Activated effector memory CD4-positive, alpha-beta T cell treated with anti-CD3 and anti-CD28 coated beads, Interleukin-2, amount 50 U/mL, for 16 hours (primary cell): ENCODE data around the gene LRRC8C.
A peak's percentile ranks its signal among the peaks of the same experiment; 100 is the strongest.

Source experiments
- DNase-seq: peaks from one replicate; pipeline ENCODE4 v3.0.0-alpha.2; 2020

Gene LRRC8C

GRCh38 chr1:89706700-89707012 is 73.7 kb downstream of the LRRC8C start:
- DNase-seq, result no peak

DNA sequence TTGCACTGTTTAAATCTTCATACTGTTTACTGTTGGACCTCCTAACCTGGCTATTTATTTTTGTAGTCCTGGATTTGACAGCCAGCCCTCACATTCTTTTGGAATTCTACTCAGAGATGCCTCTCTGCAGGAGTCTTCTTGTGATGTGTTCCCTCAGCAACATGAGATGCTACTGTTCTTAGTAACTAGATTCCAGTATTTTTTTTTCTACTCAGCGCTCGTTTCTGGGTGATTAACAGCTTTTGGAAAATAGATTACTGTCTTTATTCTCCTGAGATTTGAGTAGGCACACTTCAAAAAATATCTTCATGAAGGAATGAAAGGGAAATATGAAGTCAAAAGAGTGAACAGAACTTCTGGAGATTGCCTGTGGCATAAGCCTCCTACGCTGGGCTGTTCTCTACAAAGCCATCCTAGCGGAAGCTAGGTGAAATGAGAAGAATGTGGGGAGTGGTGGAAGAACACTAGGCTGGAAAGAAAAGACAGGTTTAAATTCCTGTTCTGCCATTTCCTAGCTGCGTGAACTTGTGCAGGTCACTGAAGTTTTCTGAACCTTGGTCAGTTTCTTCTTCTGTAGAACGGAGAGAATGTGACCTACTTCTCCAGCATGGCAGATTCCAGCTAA is 75.9 kb downstream of the LRRC8C start:
- no peak for DNase-seq

GRCh38 chr1:89710498-89711139 is 77.7 kb downstream of the LRRC8C start:
- no peak for DNase-seq

- DNase-seq, result no peak
Observed at GRCh38 chr1:89711140-89711778, 78.3 kb downstream of the LRRC8C start.

DNA sequence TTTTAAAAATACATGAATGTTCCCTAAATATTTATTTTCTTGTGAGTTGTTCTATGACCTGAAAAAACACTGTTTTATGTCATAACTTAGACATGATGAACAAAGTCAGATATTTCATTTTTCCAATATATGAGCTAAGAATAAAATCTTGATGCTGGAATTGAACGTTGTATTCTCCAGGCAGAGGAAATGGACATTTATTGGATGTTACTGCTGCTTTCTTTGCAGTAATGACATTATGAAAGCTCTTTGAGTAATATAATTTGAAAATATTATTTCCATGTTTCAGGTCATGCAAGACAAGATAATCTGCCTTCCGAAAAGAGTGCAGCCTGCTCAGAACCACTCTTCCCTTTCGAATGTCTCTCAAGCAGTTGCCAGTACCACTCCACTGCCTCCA is 79.5 kb downstream of the LRRC8C start:
- DNase-seq, result no peak

GRCh38 chr1:89715677-89716076 is 82.8 kb downstream of the LRRC8C start:
- DNase-seq, result no peak

- DNase-seq, result no peak
Observed at GRCh38 chr1:89719502-89720306, 86.8 kb downstream of the LRRC8C start.

GRCh38 chr1:89720839-89721238 is 87.9 kb downstream of the LRRC8C start:
- no peak for DNase-seq

DNA sequence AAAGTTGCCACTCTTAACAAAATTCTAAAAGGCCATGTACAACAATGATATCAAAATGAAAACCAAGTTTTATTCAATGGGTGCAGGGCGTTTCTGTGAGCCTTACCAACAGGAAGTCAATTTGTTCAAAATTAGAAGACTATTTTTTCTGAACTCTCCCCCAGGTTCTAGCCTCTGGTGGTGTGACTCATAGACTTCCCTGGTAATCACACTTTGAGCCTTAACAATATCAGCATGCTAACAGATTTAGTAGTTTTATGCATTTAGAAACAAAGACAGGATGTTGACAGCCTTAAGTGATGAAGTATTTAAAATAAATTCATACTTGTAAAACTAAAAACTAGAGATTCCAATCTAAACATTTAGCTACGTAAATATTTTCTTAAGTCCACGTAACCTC is 88.4 kb downstream of the LRRC8C start:
- no peak for DNase-seq

DNA sequence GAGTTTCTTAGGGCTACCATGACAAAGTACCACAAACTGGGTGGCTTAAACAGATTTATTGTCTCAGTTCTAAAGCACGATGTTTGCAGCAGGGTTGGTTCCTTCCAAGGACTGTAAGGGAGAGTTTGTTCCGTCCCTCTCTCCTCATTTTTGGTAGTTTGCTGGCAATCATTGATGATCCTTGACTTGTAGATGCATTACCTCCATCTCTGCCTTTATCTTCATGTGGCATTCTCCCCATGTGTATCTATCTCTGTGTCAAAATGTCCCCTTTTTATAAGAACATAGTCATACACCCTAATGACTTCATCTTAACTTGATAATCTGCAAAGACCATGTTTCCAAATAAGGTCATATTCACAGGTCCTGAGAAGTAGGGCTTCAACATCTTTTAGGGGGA is 90.2 kb downstream of the LRRC8C start:
- DNase-seq, result no peak

DNA sequence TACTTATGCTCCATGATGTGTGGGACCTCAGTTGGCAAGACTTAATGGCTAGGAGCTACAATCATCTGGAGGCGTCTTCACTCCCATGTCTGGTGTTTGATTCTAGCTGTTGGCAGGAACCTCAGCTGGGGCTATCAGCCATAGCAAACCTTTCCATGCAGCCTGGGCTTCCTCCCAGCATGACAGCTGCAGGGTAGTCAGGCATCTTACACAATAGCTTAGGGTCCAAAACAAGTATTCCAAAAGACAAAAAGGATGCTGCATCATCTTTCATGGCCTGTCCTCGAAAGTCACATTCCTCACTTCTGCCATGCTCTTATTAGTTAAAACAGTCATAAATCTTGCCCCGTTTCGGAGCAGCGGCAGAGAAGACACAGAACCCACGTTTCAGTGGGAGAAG is 90.9 kb downstream of the LRRC8C start:
- DNase-seq, result no peak

- peak; percentile 83 for DNase-seq
Observed at GRCh38 chr1:89724369-89725010, 91.6 kb downstream of the LRRC8C start.

DNA sequence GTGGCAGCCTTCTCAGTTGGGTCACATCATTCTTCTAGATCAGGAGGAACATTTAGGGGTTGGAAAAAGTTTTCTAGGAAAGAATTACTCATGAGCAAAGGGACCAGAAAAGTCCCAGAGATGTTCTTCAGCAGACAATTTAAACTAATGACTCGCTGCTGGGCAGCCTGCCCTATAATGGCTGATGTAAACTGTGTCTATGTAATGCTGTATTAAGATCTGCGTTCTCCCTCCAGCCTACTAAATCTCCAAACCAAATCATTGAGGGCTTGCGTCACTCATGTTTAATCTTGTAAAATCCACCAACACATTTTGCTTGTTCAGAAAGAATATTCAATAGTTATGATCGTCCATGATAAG is 92.1 kb downstream of the LRRC8C start:
- DNase-seq, result peak; percentile 75

DNA sequence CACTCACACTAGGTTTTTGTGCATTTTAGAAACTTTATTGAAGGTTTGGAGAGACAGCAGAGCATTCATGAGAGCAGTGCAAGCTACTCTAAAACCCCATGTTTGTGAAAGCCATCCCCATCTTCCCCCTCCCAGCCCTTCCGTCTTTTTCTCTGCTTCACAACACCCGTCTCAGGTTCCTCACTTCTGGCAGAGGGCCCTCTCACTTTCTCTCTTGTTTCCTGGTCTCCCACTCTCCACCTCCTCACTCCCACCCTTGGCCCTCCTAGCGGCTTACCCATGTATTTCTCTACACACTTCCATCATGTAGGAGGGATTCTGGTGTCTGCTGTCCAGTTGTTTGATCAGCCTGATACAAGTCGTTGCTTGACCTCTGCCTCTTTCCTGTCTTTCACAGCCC is 92.7 kb downstream of the LRRC8C start:
- no peak for DNase-seq

DNA sequence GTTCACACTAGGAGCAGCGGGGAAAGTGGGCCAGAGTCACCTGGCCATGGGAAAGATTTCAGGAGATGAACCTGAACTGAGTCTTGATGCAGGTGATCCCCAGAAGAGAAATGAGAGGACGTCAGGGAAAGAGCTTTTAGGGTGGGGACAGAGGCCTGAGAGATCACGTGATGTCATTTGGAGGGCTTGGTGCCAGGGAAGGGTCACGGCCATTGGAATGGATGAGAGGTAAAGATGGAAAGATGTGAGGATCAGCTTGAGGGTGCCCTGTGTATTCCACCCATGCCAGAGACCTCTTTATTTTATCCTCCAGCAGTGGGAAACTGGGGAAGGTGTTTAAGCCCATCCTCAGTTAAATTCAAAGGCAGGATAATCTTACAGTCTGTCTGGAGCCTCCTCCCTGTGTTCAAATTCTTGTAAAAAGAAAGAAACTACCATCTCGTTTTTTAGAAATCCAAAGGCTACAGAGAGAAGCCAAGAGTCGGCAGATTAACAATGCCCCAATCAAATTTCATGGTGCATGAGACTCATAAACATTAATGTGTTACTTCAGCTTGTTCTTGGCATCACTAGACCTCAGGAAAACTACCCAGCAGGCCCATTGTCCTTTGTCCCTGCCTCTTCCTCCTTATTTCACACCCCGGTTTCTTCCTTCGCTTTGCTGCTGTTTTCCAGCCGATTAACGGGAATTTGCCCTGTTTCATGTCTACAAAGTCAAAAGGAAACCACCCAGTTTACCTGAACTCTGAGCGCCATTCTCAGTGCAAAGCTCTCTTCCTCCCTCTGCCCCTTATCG is 94.8 kb downstream of the LRRC8C start:
- no peak for DNase-seq

DNA sequence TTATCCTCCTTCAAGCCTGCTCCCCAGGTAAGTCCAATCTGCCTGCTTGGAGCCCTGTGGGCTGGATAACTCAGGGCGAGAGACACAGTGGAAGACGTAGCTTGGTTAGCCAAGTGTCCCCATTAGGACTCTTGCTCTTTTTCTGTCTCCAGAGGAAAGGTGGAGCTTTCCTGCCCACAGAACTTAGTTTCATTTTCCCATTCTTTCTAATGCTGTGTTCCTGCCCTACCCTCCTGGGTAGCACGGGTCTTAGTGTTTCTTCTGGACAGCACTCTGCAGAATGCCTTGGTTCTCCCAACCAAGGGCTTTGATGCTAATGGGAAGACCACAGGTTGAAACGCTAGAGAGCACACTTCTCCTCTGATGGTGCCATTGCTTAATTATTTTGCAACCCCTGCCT is 95.5 kb downstream of the LRRC8C start:
- DNase-seq, result no peak

DNA sequence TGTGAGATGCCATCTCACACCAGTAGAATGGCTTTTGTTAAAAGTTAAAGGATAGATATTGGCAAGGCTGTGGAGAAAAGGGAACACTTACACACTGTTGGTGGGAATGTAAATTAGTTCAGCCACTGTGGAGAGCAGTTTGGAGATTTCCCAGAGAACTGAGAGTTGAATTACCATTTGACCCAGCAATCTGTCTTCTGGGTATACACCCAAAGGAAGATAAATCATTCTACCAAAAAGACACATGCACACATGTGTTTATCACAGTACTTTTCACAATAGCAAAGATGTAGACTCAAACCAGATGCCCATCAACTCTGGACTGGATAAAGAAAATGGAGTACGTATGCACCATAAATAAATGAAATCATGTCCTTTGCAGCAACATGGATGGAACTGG is 99.3 kb downstream of the LRRC8C start:
- no peak for DNase-seq

DNA sequence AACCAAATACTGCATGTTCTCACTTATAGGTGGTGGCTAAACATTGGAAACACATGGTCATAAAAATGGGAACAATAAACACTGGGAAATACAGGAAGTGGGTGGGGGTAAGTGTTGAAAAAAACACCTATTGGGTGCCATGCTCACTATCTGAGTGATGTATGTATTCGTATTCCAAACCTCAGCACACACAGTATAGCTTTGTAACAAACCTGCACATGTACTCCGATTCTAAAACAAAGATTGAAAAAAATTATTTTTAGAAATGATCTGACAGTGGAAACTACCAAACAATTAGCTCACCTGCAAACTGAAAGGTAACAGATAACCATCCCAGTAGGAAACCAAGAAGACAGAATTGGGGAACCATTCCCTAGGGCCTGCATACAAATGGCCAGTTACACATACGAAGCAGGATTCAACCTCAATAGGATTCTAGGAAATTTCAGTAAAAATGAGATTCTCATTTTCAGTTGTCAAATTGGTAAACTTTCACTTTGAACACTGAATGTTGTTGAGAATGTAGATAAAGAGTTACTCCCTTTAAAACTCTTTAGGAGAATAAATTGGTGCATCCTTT is 99.8 kb downstream of the LRRC8C start:
- no peak for DNase-seq

GRCh38 chr1:89733748-89734147 is 100.8 kb downstream of the LRRC8C start:
- DNase-seq, result no peak

GRCh38 chr1:89734442-89734841 is 101.5 kb downstream of the LRRC8C start:
- no peak for DNase-seq

GRCh38 chr1:89735479-89735878 is 102.6 kb downstream of the LRRC8C start:
- no peak for DNase-seq
